Measurements from ENCODE around the gene NRN1L.

The NRN1L gene

GRCh38 chr16:67930191-67930590 is 45.5 kb downstream of the NRN1L start:
- no peak overlapping the region for H3K4me3 ChIP-seq (ENCODE audit: low read depth, low read length)
- no peak for TF ChIP-seq CTCF (IDR thresholded peaks at IDR 0.05; ENCODE audit: low read depth, low read length, missing control alignments)
- DNase-seq = no peak
- in situ Hi-C loops (cut with HindIII; ENCODE audit: low pct_ligation_motif_present, low sequenced_read_pairs) = no loop called here
- no peaks in the 10 kb centered on the region for H3K27me3 ChIP-seq (replicated peaks)
- no peak overlapping the region for H3K27ac ChIP-seq
- H3K36me3 ChIP-seq (replicated peaks) = peaks cover 11% of the 10 kb centered on the region

- peaks cover 11% of the 10 kb centered on the region for H3K36me3 ChIP-seq (replicated peaks)
- DNase-seq = no peak
- H3K27me3 ChIP-seq (replicated peaks) = no peaks in the 10 kb centered on the region
- H3K4me3 ChIP-seq (ENCODE audit: low read depth, low read length) = no peak overlapping the region
- in situ Hi-C loops (cut with HindIII; ENCODE audit: low pct_ligation_motif_present, low sequenced_read_pairs) = no loop called here
- TF ChIP-seq CTCF (IDR thresholded peaks at IDR 0.05; ENCODE audit: low read depth, low read length, missing control alignments) = no peak
- H3K27ac ChIP-seq = no peak overlapping the region
These were observed 46.1 kb downstream of the NRN1L start for GRCh38 chr16:67930678-67931211.

GRCh38 chr16:67931712-67932461 is 47.2 kb downstream of the NRN1L start, which contains the start of gene CTRL:
Gene CTRL (minus strand): TSS chr16:67931862. CDS start chr16:67931852, 10 bp downstream.
- DNase-seq = no peak
- TF ChIP-seq CTCF (IDR thresholded peaks at IDR 0.05; ENCODE audit: low read depth, low read length, missing control alignments) = peak; percentile 40
- Histone ChIP-seq H3K36me3 (replicated peaks) (peaks cover 11% of the 10 kb centered on the region), H3K27ac (no peak within 1 kb of the TSS), H3K4me3 (ENCODE audit: low read depth, low read length) (no peak within 1 kb of the TSS), H3K27me3 (replicated peaks) (no peaks in the 10 kb centered on the region)
- in situ Hi-C loops (cut with HindIII; ENCODE audit: low pct_ligation_motif_present, low sequenced_read_pairs) = no loop called here

- TF ChIP-seq CTCF (IDR thresholded peaks at IDR 0.05; ENCODE audit: low read depth, low read length, missing control alignments) = no peak
- in situ Hi-C loops (cut with HindIII; ENCODE audit: low pct_ligation_motif_present, low sequenced_read_pairs) = no loop called here
These were observed 47.8 kb downstream of the NRN1L start for GRCh38 chr16:67932462-67932840.

GRCh38 chr16:67933805-67934204 is 49.1 kb downstream of the NRN1L start:
- H3K4me3 ChIP-seq (ENCODE audit: low read depth, low read length) = no peak overlapping the region
- no peak for TF ChIP-seq CTCF (IDR thresholded peaks at IDR 0.05; ENCODE audit: low read depth, low read length, missing control alignments)
- DNase-seq = no peak
- H3K27ac ChIP-seq = no peak overlapping the region
- no peaks in the 10 kb centered on the region for H3K27me3 ChIP-seq (replicated peaks)
- H3K36me3 ChIP-seq (replicated peaks) = peaks cover 8% of the 10 kb centered on the region
- in situ Hi-C loops (cut with HindIII; ENCODE audit: low pct_ligation_motif_present, low sequenced_read_pairs) = no loop called here

More at GRCh38 chr16:67932462-67932840, 47.8 kb downstream of the NRN1L start:
- Histone ChIP-seq H3K27ac (no peak overlapping the region), H3K36me3 (replicated peaks) (peaks cover 11% of the 10 kb centered on the region), H3K27me3 (replicated peaks) (no peaks in the 10 kb centered on the region), H3K4me3 (ENCODE audit: low read depth, low read length) (no peak overlapping the region)
- no peak for DNase-seq
